Gastroesophageal sphincter (tissue), 3 donors: ENCODE data around the gene FAHD2A.

ENCODE experiments used
- EP300 ChIP-seq: sonication (generic); formaldehyde crosslinking; IDR thresholded peaks from one replicate; pipeline ENCODE4 v1.6.1; 2017; ENCODE audit warnings: antibody characterized with exemption, mild to moderate bottlenecking
- TF ChIP-seq, protein P1 (sequence below), 4 experiments: fragments of 200-600 bp in 2 of 4; fragments of 450-650 bp in 2 of 4; sonication (generic) in 1 of 4; IDR thresholded peaks; one replicate each; pipeline ENCODE4 v1.5.1; 2017 to 2019; ENCODE audit warnings: antibody characterized with exemption in 4 of 4, mild to moderate bottlenecking in 2 of 4, moderate library complexity in 2 of 4

DNA sequence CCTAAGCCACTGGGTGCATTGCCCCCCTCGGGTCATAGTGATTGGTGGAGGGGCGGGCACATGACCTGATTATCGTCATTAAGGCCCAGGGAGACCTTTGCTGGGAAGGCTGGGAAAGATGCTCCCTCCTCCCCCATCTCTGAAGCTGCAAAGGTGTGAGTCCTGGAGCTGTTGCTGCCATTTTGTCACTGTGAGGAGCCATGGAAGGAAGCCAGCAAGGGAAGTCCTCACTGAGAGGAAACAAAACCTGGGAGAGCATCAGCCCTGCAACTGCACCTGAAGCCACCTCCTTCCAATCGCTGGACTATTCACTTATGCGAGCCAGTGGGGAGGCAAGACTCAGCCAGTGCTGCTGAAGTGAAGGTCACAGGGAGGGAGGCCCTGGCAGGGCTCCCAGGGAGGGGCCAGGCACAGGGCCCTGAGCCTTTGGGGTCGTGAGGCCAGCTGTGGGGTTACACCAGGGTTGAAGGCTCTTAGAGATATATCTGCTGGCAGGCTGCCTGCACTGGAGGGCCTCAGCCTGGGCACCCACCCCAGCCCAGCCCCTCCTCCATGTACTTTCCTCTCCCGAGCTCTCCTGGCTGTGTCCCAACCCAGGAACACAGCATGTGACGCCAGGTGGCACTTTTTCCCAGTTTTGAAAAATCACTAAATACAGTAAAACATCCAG, 10.7 kb upstream of the FAHD2A start:
- TF ChIP-seq, protein P1, sequence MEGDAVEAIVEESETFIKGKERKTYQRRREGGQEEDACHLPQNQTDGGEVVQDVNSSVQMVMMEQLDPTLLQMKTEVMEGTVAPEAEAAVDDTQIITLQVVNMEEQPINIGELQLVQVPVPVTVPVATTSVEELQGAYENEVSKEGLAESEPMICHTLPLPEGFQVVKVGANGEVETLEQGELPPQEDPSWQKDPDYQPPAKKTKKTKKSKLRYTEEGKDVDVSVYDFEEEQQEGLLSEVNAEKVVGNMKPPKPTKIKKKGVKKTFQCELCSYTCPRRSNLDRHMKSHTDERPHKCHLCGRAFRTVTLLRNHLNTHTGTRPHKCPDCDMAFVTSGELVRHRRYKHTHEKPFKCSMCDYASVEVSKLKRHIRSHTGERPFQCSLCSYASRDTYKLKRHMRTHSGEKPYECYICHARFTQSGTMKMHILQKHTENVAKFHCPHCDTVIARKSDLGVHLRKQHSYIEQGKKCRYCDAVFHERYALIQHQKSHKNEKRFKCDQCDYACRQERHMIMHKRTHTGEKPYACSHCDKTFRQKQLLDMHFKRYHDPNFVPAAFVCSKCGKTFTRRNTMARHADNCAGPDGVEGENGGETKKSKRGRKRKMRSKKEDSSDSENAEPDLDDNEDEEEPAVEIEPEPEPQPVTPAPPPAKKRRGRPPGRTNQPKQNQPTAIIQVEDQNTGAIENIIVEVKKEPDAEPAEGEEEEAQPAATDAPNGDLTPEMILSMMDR (IDR thresholded peaks at IDR 0.05), result no peak
- TF ChIP-seq EP300, result no peak
